ENCODE measurements around the gene RAET1G.
"Not testable (repeated sequence)": the region's sequence is repeated elsewhere in the genome, so short reads cannot be mapped to it uniquely, and the experiment has no call there.

RAET1G gene

GRCh38 chr6:149909701-149910470 lies 13.0 kb downstream of the RAET1G start:
- no peak for DNase-seq

- not testable (repeated sequence) for DNase-seq
Observed at GRCh38 chr6:149908480-149908879, 14.4 kb downstream of the RAET1G start.

- no peak for DNase-seq
Observed at GRCh38 chr6:149907317-149907716, 15.6 kb downstream of the RAET1G start.

GRCh38 chr6:149906405-149906804 lies 16.5 kb downstream of the RAET1G start:
- no peak for DNase-seq

- no peak for DNase-seq
Observed at GRCh38 chr6:149905911-149906371, 17.0 kb downstream of the RAET1G start.

GRCh38 chr6:149905371-149905910 lies 17.5 kb downstream of the RAET1G start:
- no peak for DNase-seq

GRCh38 chr6:149904661-149905370 lies 18.1 kb downstream of the RAET1G start:
- DNase-seq, result no peak

- peak in 1 of 2 experiments; percentile 24 for DNase-seq
Observed at GRCh38 chr6:149903938-149904611, 18.8 kb downstream of the RAET1G start.

- no peak for DNase-seq
Observed at GRCh38 chr6:149901444-149902140, 21.3 kb downstream of the RAET1G start.

GRCh38 chr6:149900620-149901443 lies 22.1 kb downstream of the RAET1G start:
- DNase-seq, result no peak

- DNase-seq, result no peak
Observed at GRCh38 chr6:149899926-149900619, 22.8 kb downstream of the RAET1G start.

- DNase-seq, result no peak
Observed at GRCh38 chr6:149899486-149899885, 23.4 kb downstream of the RAET1G start.

- DNase-seq, result no peak
Observed at GRCh38 chr6:149898966-149899365, 24.0 kb downstream of the RAET1G start.

- DNase-seq, result peak in 1 of 2 experiments; percentile 21
Observed at GRCh38 chr6:149897855-149898744, 24.8 kb downstream of the RAET1G start, which contains the start of gene RAET1E. RAET1E (minus strand) TSS chr6:149898113; CDS start chr6:149890901, 7,212 bp downstream.

GRCh38 chr6:149897015-149897697 lies 25.8 kb downstream of the RAET1G start:
- no peak for DNase-seq

- DNase-seq, result no peak
Observed at GRCh38 chr6:149896491-149896890, 26.4 kb downstream of the RAET1G start.

- DNase-seq, result no peak
Observed at GRCh38 chr6:149895833-149896271, 27.1 kb downstream of the RAET1G start.

GRCh38 chr6:149895048-149895590 lies 27.8 kb downstream of the RAET1G start:
- no peak for DNase-seq

- DNase-seq, result not testable (repeated sequence)
Observed at GRCh38 chr6:149891864-149892263, 31.1 kb downstream of the RAET1G start.
